Forelimb muscle (tissue), 1 donor: ENCODE data around the gene PTPN20. TPM values are rescaled to one million over a fixed set of nuclear protein-coding genes. Genes with fewer than 3 reads are reported as not detected.
"Not testable (repeated sequence)": the region's sequence is repeated elsewhere in the genome, so short reads cannot be mapped to it uniquely, and the experiment has no call there.

Experiments
- DNase-seq: peaks from one replicate; pipeline ENCODE4 v3.0.0-alpha.2; 2013; ENCODE audit warnings: low read depth
- polyA plus RNA-seq: library from polyadenylated mRNA; unstranded; fragments of 120-200 nt; gene quantifications from one replicate; pipeline ENCODE4 v1.2.1, GENCODE V29; 2013; ENCODE audit not compliant: insufficient read length

Gene PTPN20
- polyA plus RNA-seq: 0.56 TPM

GRCh38 chr10:46911144-46911876 is at the start of gene PTPN20:
Gene PTPN20, plus strand, starts transcription at chr10:46911428. Its CDS starts 21,072 bp downstream, at chr10:46932500.
- not testable (repeated sequence) for DNase-seq

GRCh38 chr10:46869716-46870115 is 41.5 kb upstream of the PTPN20 start:
- DNase-seq: not testable (repeated sequence)

- not testable (repeated sequence) for DNase-seq
Observed at GRCh38 chr10:46871583-46871982, 39.6 kb upstream of the PTPN20 start.

GRCh38 chr10:46875304-46875703 is 35.9 kb upstream of the PTPN20 start:
- not testable (repeated sequence) for DNase-seq

GRCh38 chr10:46876773-46877172 is 34.5 kb upstream of the PTPN20 start:
- DNase-seq: not testable (repeated sequence)

- DNase-seq: not testable (repeated sequence)
Observed at GRCh38 chr10:46878761-46879160, 32.5 kb upstream of the PTPN20 start.

GRCh38 chr10:46890813-46891611 is 20.2 kb upstream of the PTPN20 start:
- DNase-seq: not testable (repeated sequence)

GRCh38 chr10:46896762-46897692 is 14.2 kb upstream of the PTPN20 start:
- DNase-seq: not testable (repeated sequence)

GRCh38 chr10:46901247-46901646 is 10.0 kb upstream of the PTPN20 start:
- not testable (repeated sequence) for DNase-seq

- DNase-seq: not testable (repeated sequence)
Observed at GRCh38 chr10:46903874-46904273, 7.4 kb upstream of the PTPN20 start.

GRCh38 chr10:46906359-46906758 is 4.9 kb upstream of the PTPN20 start:
- DNase-seq: not testable (repeated sequence)

GRCh38 chr10:46907185-46908117 is 3.8 kb upstream of the PTPN20 start:
- not testable (repeated sequence) for DNase-seq

- DNase-seq: not testable (repeated sequence)
Observed at GRCh38 chr10:46922498-46922897, 11.3 kb downstream of the PTPN20 start.

- not testable (repeated sequence) for DNase-seq
Observed at GRCh38 chr10:46925156-46925555, 13.9 kb downstream of the PTPN20 start.

- DNase-seq: not testable (repeated sequence)
Observed at GRCh38 chr10:46925853-46926252, 14.6 kb downstream of the PTPN20 start.

GRCh38 chr10:46928810-46929209 is 17.6 kb downstream of the PTPN20 start:
- not testable (repeated sequence) for DNase-seq

GRCh38 chr10:46932383-46932782 is 21.2 kb downstream of the PTPN20 start:
- DNase-seq: not testable (repeated sequence)

GRCh38 chr10:46941091-46941490 is 29.9 kb downstream of the PTPN20 start:
- DNase-seq: not testable (repeated sequence)

- not testable (repeated sequence) for DNase-seq
Observed at GRCh38 chr10:46948687-46949518, 37.7 kb downstream of the PTPN20 start.
